ENCODE results near the gene SLIT3.
"Not testable (repeated sequence)": the region's sequence is repeated elsewhere in the genome, so short reads cannot be mapped to it uniquely, and the experiment has no call there.

Gene SLIT3

GRCh38 chr5:169112016-169112415, 188.9 kb downstream of the SLIT3 start:
- TF ChIP-seq, protein P1, sequence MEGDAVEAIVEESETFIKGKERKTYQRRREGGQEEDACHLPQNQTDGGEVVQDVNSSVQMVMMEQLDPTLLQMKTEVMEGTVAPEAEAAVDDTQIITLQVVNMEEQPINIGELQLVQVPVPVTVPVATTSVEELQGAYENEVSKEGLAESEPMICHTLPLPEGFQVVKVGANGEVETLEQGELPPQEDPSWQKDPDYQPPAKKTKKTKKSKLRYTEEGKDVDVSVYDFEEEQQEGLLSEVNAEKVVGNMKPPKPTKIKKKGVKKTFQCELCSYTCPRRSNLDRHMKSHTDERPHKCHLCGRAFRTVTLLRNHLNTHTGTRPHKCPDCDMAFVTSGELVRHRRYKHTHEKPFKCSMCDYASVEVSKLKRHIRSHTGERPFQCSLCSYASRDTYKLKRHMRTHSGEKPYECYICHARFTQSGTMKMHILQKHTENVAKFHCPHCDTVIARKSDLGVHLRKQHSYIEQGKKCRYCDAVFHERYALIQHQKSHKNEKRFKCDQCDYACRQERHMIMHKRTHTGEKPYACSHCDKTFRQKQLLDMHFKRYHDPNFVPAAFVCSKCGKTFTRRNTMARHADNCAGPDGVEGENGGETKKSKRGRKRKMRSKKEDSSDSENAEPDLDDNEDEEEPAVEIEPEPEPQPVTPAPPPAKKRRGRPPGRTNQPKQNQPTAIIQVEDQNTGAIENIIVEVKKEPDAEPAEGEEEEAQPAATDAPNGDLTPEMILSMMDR (IDR thresholded peaks at IDR 0.05; ENCODE audit: low read depth, low read length, missing control alignments), result no peak
- no peak overlapping the region for H3K4me3 ChIP-seq (ENCODE audit: low read depth, low read length)
- DNase-seq (ENCODE audit: low read depth), result no peak

DNA sequence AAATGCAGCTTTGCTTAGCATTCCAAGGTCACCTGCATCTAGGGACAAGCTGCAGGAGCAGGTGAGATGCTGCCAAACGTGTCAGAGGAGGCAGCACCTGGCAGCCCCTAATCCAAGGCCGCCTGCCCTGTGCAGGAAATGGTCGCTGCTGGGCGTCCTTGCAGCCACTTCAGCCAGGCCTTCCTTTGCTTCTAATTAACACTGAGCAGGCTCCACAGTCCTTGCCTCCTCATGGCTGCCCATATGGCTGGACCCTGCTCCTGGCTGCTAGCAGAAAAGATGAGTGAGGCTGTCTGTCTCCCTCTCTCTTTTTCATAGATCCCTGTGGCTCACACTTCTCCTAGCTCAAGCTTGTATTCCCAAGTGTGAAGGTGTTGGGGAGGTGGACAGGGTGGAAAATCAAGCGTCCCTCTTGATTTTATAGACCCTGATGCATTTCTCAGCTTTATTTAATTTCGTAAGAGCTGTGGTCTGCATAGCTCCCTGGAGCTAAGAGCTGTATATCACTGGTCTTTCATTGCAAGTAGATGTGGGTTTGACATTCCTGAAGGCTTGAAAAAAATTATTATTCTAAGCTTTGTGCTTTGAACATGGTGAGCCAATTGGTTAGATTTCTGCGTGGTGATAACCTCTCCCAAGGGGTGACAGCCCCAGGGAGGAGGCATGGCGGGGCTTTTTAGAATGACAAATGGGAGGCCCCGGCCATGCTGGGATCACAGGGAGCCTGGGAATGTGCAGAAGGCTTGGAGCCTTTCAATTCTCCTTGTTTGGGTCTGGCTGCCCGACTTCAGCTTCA, 193.8 kb downstream of the SLIT3 start:
- TF ChIP-seq, protein P1 (IDR thresholded peaks at IDR 0.05; ENCODE audit: low read depth, low read length, missing control alignments), result no peak

DNA sequence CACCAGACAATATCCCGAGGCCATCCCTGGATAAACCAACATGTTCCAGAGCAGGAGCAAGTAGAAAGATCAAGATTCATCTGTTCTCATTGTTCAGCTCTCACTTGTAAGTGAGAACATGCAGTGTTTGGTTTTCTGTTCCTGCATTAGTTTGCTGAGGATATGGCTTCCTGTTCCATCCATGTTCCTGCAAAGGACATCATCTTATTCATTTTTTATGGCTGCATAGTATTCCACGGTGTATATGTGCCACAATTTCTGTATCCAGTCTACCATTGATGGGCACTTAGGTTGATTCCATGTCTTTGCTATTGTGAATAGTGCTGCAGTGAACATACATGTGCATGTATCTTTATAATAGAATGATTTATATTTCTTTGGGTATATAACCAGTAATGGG, 195.4 kb downstream of the SLIT3 start:
- not testable (repeated sequence) for DNase-seq (ENCODE audit: low read depth); H3K4me3 ChIP-seq (ENCODE audit: low read depth, low read length)

More for the DNA sequence above, 193.8 kb downstream of the SLIT3 start:
- no peak overlapping the region for H3K4me3 ChIP-seq (ENCODE audit: low read depth, low read length)
- no peak for DNase-seq (ENCODE audit: low read depth)

DNA sequence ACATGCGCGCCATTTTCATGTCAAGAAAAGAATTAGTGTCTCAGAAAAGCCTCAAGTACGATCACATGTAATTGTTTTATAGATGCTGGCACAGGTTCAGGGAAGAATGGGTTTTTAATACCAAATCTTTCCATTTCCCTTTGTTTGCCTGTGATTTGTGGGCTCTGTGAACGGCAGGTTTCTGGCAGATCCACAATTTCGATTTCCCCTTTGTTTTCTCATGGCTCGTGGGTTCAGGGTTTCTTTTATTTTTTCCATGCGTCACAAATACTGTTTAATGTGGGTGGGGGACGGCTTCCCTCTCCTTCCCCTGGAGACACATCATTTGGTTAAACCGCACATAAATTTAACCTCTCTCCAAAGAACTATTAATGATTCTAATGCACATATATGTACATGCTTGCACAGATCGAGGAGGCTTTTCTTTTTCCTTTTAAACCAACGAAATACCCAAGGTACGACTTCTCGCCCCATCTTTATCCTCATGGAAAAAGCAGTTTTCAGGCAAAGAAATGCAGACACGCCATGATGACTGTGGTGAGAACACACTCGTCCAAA, 195.9 kb downstream of the SLIT3 start:
- H3K4me3 ChIP-seq (ENCODE audit: low read depth, low read length), result no peak overlapping the region
- no peak for DNase-seq (ENCODE audit: low read depth)
- TF ChIP-seq, protein P1 (IDR thresholded peaks at IDR 0.05; ENCODE audit: low read depth, low read length, missing control alignments), result no peak

DNA sequence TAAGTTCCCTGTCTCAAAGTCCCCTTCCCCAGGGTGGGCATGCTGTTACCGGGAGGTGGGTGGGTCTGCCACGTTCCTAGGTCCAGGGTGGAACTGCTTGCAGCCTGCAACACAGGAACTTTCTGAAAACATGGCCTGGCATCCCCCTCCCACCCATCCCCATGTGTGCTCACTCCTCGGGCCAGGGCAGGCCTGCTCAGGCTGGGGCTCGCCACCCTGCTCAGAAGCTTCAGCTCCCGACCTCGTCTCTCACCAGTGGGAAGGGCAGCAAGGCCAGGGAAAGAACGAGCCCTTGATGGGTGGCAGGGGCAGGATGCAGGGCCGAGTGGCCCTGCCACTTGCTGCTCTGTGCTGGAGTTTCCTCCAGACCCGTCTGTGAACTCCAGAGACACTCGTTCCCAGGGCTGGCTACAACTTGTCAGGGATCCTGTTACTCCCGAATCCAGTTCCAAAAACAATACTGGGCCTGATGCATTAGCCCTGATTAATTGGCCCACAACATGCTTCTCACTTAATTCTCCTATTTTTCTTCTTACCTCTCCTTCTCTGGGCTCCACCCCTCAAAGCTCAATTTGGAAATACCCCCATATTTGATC, 197.3 kb downstream of the SLIT3 start:
- H3K4me3 ChIP-seq (ENCODE audit: low read depth, low read length), result no peak overlapping the region
- TF ChIP-seq, protein P1 (IDR thresholded peaks at IDR 0.05; ENCODE audit: low read depth, low read length, missing control alignments), result no peak
- DNase-seq (ENCODE audit: low read depth), result no peak

DNA sequence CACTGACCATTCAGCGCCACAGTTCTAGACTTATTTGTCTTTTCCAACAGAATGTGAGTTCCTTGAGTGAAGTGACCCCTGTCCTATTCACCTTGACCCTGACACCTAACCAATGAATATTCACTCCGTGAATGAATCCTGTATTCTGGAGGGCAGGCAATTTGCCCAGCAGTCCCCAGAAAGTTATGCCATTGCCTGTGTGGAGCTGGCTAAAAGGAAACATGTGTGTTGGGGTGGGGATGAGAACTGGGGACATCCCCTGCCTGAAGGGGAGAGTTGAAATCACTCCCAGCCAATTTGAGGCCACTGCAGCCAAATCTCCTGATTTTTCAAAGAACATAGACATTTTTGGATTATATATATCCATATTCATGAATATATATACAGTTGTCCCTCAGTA, 199.0 kb downstream of the SLIT3 start:
- DNase-seq (ENCODE audit: low read depth), result no peak
- no peak overlapping the region for H3K4me3 ChIP-seq (ENCODE audit: low read depth, low read length)
- TF ChIP-seq, protein P1 (IDR thresholded peaks at IDR 0.05; ENCODE audit: low read depth, low read length, missing control alignments), result no peak

DNA sequence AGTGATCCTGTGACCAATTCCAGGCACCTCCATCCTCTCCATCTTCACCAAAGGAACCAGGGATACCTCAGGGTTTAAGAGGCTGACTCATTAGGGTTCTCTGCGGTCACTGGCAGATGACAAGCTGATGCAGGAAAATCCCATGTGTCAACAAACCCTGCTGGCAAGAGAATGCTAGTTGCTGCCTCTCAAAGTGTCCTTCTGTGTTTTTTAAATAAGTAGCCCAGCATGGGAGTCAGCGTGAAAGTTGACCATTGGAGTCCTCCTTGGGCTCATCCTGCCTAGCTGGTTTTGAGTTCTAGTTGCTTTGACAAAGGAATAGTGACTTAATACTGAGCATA, 200.2 kb downstream of the SLIT3 start:
- TF ChIP-seq, protein P1 (IDR thresholded peaks at IDR 0.05; ENCODE audit: low read depth, low read length, missing control alignments), result no peak
- DNase-seq (ENCODE audit: low read depth), result no peak
- no peak overlapping the region for H3K4me3 ChIP-seq (ENCODE audit: low read depth, low read length)
